ENCODE measurements around the gene CLHC1.
"Not testable (repeated sequence)": the region's sequence is repeated elsewhere in the genome, so short reads cannot be mapped to it uniquely, and the experiment has no call there.

Gene CLHC1

DNA sequence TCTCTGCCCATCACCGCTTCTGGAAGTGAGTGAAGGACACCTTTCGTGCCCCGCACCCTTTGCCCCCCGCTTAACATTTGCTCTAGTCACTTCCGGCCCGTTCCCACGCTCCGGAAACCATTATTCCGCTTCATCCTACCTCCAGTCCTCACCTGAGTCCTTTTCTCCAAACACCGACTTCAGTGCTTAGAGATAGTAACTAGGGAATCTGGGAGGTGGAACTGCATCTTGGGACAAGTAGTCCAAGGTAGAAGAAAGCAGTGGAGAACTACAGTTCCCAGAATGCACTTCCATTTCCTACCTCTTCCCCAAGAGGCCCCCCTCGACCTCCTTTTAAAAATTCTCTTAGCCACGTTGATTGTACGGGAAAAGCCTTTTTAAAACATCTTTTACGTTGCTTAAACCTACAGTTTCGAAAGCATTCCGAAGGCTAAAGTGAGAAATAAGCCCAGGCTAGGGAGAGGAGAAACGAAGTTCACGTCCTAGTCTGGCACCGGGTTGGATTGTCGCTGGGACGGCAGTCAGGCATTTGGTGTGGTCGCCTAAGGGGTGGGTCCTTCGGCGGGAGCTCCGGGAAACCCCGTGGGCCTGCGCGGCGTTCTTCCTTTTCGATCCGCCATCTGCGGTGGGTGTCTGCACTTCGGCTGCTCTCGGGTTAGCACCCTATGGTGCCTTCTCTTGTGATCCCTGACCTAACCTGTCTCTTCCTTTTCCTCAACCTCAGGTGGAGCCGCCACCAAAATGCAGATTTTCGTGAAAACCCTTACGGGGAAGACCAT, at the start of gene CLHC1, which contains the start of gene RPS27A:
Gene CLHC1, minus strand, starts transcription at position 210 of the 779 bp plus-strand sequence. CDS start 9,882 bp downstream, outside the sequence.
Gene RPS27A, plus strand, starts transcription at position 605 of the 779 bp plus-strand sequence. Its CDS starts 137 bp downstream, at position 742.
- Histone ChIP-seq H3K27me3 (ENCODE audit: insufficient read depth, insufficient read length) (no peaks in the 10 kb centered on the region), H3K9ac (ENCODE audit: insufficient read length, low read depth) (peak within 1 kb of the TSS; percentile 100), H3K4me3 (ENCODE audit: insufficient read length, low read depth) (peak within 1 kb of the TSS; percentile 90), H3K4me1 (ENCODE audit: insufficient read depth, insufficient read length) (no peaks in the 10 kb centered on the region), H3K9me3 (ENCODE audit: insufficient read depth, low read length) (no peaks in the 10 kb centered on the region), H3K36me3 (ENCODE audit: insufficient read depth, insufficient read length, low read length) (peaks cover 50% of the 10 kb centered on the region)
- TF ChIP-seq SUZ12 (IDR thresholded peaks at IDR 0.05; ENCODE audit: extremely low read depth, insufficient read depth, insufficient read length) (no peak), YY1 (IDR thresholded peaks at IDR 0.05; ENCODE audit: insufficient read depth, insufficient read length) (peak; percentile 37)
- peak; percentile 93 for DNase-seq (ENCODE audit: low read depth, low spot score)

DNA sequence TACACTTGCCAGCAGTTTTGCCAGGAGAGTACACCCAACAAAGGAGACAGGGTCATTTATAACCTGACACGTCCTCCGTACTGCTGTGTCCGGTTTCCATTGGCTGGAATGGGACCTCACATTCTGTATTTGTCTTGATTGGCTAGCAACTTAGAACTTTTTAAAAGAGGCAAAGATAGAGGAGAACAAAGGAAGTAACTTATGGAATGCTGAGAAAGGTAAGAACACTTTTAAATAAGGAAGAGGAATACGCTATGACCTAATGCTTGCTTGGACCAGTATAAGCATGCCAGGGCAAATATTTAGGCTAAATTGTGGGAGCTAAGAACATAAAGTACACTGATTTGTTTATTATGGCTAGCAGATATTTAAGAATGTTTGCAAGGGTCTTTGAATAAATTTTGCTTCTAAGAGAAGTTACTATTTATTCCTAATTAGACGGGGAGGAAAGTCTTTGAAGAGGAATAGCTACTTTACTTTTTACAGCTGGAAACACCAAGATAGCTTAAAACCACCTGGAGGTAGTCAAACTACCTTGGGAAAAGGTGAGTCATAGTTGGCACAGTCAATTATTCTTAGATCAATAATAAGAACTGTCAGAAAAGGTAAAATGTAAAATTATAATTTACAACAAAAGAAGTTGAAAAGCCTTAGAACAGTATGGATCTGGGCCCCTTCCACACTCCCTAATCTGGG, 48.9 kb upstream of the CLHC1 start:
- not testable (repeated sequence) for H3K4me3 ChIP-seq (ENCODE audit: insufficient read length, low read depth)

DNA sequence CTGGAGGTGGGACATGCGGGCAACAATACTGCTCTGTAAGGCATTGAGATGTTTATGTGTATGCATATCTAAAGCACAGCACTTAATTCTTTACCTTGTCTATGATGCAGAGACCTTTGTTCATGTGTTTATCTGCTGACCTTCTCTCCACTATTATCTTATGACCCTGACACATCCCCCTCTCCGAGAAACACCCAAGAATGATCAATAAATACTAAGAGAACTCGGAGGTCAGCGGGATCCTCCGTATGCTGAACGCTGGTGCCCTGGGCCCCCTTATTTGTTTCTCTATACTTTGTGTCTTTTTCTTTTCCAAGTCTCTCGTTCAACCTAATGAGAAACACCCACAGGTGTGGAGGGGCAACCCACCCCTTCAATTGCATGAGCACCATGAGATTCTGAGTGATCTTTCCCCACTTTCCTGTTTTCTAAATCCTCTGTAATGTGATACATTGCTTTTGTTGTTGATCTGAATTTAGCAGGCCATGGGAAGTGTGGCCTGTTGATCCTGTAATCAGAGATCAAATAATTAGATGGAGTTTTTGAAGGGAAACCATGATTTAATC, 47.8 kb upstream of the CLHC1 start:
- not testable (repeated sequence) for H3K4me1 ChIP-seq (ENCODE audit: insufficient read depth, insufficient read length); DNase-seq (ENCODE audit: low read depth, low spot score); H3K9ac ChIP-seq (ENCODE audit: insufficient read length, low read depth); H3K27me3 ChIP-seq (ENCODE audit: insufficient read depth, insufficient read length); H3K36me3 ChIP-seq (ENCODE audit: insufficient read depth, insufficient read length, low read length); H3K9me3 ChIP-seq (ENCODE audit: insufficient read depth, low read length); H3K4me3 ChIP-seq (ENCODE audit: insufficient read length, low read depth)

More for the DNA sequence above, 48.9 kb upstream of the CLHC1 start:
- H3K27me3 ChIP-seq (ENCODE audit: insufficient read depth, insufficient read length); H3K9ac ChIP-seq (ENCODE audit: insufficient read length, low read depth); H3K36me3 ChIP-seq (ENCODE audit: insufficient read depth, insufficient read length, low read length); H3K9me3 ChIP-seq (ENCODE audit: insufficient read depth, low read length); DNase-seq (ENCODE audit: low read depth, low spot score); H3K4me1 ChIP-seq (ENCODE audit: insufficient read depth, insufficient read length): not testable (repeated sequence)

DNA sequence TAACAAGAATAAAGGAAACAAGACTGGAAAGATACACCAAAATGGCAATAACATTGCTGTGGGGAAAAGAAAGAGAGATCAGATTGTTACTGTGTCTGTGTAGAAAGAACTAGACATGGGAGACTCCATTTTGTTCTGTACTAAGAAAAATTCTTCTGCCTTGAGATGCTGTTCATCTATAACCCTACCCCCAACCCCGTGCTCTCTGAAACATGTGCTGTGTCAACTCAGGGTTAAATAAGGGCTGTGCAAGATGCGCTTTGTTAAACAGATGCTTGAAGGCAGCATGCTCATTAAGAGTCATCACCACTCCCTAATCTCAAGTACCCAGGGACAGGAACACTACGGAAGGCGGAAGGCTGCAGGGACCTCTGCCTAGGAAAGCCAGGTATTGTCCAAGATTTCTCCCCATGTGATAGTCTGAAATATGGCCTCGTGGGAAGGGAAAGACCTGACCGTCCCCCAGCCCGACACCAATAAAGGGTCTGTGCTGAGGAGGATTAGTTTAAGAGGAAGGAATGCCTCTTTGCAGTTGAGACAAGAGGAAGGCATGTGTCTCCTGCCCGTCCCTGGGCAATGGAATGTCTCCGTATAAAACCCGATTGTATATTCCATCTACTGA, 47.2 kb upstream of the CLHC1 start:
- not testable (repeated sequence) for DNase-seq (ENCODE audit: low read depth, low spot score); H3K4me3 ChIP-seq (ENCODE audit: insufficient read length, low read depth); H3K36me3 ChIP-seq (ENCODE audit: insufficient read depth, insufficient read length, low read length); H3K9me3 ChIP-seq (ENCODE audit: insufficient read depth, low read length); H3K4me1 ChIP-seq (ENCODE audit: insufficient read depth, insufficient read length); H3K27me3 ChIP-seq (ENCODE audit: insufficient read depth, insufficient read length)
- H3K9ac ChIP-seq (ENCODE audit: insufficient read length, low read depth) = peak overlapping the region; percentile 32

DNA sequence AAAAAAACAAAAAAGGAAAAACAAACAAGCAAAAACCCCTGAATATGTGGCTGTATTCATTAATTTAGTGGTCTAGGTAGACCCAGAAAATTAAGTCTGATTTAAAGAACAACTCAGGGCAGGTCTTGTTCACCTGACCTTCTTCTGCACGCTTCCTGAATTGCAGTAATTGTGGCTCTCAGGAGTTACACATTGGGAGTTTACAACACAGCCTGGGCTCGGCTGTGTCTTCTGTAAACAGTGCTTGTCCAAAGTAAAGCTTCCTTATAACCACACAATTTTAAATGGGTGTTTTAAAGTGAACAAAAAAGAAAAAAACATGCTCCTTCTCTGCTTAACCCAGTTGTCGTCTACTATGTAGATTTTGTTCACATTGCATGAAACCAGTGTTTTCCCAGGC, 45.2 kb upstream of the CLHC1 start:
- DNase-seq (ENCODE audit: low read depth, low spot score) = no peak
- H3K4me1 ChIP-seq (ENCODE audit: insufficient read depth, insufficient read length) = no peaks in the 10 kb centered on the region
- H3K27me3 ChIP-seq (ENCODE audit: insufficient read depth, insufficient read length) = no peaks in the 10 kb centered on the region
- no peaks in the 10 kb centered on the region for H3K36me3 ChIP-seq (ENCODE audit: insufficient read depth, insufficient read length, low read length)
- H3K4me3 ChIP-seq (ENCODE audit: insufficient read length, low read depth) = no peak overlapping the region
- no peak overlapping the region for H3K9ac ChIP-seq (ENCODE audit: insufficient read length, low read depth)
- no peaks in the 10 kb centered on the region for H3K9me3 ChIP-seq (ENCODE audit: insufficient read depth, low read length)
- TF ChIP-seq SUZ12 (IDR thresholded peaks at IDR 0.05; ENCODE audit: extremely low read depth, insufficient read depth, insufficient read length) (no peak), YY1 (IDR thresholded peaks at IDR 0.05; ENCODE audit: insufficient read depth, insufficient read length) (no peak), ZNF274 (IDR thresholded peaks at IDR 0.05; ENCODE audit: low read depth, low read length) (no peak)

DNA sequence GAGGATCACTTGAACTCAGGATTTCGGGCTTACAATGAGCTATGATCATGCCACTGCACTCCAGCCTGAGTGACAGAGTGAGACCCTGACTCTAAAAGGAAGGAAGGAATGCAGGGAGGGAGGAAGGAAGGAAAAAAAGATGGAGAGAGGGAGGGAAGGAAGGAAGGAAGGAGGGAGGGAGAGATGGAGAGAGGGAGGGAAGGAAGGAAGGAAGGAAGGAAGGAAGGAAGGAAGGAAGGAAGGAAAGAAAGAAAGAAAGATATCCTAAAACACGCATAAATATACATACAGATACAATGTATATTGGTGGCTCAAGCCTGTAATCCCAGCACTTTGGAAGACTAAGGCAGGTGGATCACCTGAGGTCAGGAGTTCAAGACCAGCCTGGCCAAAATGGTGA, 42.3 kb upstream of the CLHC1 start:
- not testable (repeated sequence) for H3K36me3 ChIP-seq (ENCODE audit: insufficient read depth, insufficient read length, low read length); H3K27me3 ChIP-seq (ENCODE audit: insufficient read depth, insufficient read length); H3K9ac ChIP-seq (ENCODE audit: insufficient read length, low read depth); H3K4me1 ChIP-seq (ENCODE audit: insufficient read depth, insufficient read length); H3K9me3 ChIP-seq (ENCODE audit: insufficient read depth, low read length); DNase-seq (ENCODE audit: low read depth, low spot score); H3K4me3 ChIP-seq (ENCODE audit: insufficient read length, low read depth)

DNA sequence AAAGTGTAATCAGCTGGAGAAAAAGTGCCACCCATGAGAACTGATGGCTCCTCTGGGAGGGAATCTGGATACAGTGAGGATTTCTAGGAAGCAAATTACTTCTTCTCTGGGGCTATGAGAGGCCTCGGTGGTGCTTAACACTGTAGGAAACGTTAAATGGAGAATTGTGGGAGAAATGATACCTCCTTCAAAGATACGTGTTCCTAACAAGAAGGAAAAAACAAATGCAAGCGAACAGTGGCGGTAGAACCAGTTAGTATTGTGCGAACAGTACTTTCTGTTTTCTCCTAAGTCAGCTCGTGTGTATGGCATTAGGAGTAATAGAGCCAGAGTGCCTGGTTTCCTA, 37.5 kb upstream of the CLHC1 start:
- peaks cover 18% of the 10 kb centered on the region for H3K36me3 ChIP-seq (ENCODE audit: insufficient read depth, insufficient read length, low read length)
- H3K9ac ChIP-seq (ENCODE audit: insufficient read length, low read depth) = peak overlapping the region; percentile 26
- H3K4me1 ChIP-seq (ENCODE audit: insufficient read depth, insufficient read length) = no peaks in the 10 kb centered on the region
- TF ChIP-seq ZNF274 (IDR thresholded peaks at IDR 0.05; ENCODE audit: low read depth, low read length) (no peak), YY1 (IDR thresholded peaks at IDR 0.05; ENCODE audit: insufficient read depth, insufficient read length) (no peak), SUZ12 (IDR thresholded peaks at IDR 0.05; ENCODE audit: extremely low read depth, insufficient read depth, insufficient read length) (no peak)
- H3K27me3 ChIP-seq (ENCODE audit: insufficient read depth, insufficient read length) = no peaks in the 10 kb centered on the region
- H3K9me3 ChIP-seq (ENCODE audit: insufficient read depth, low read length) = no peaks in the 10 kb centered on the region
- peak overlapping the region; percentile 98 for H3K4me3 ChIP-seq (ENCODE audit: insufficient read length, low read depth)
- DNase-seq (ENCODE audit: low read depth, low spot score) = no peak

All from NT2/D1 (cell line).